Loucy (cell line): Measurements from ENCODE around the gene APOO.

Source experiments
- H2AFZ ChIP-seq: fragments of 200-600 bp; sonication (generic); 2 replicates; pipeline ENCODE4 v1.6.0; 2016; ENCODE audit warnings: antibody characterized with exemption, mild to moderate bottlenecking, low read length, moderate library complexity
- H3F3A ChIP-seq: fragments of 200-600 bp; 2 replicates; pipeline ENCODE4 v1.6.0; 2016; ENCODE audit warnings: antibody characterized with exemption, low read depth, mild to moderate bottlenecking
- H3K27me3 ChIP-seq: fragments of 200-600 bp; sonication (generic); 2 replicates; pipeline ENCODE4 v1.6.1; 2014; ENCODE audit warnings: low read length, mild to moderate bottlenecking; ENCODE audit not compliant: insufficient read depth, poor library complexity, severe bottlenecking
- H3K36me3 ChIP-seq: fragments of 200-600 bp; sonication (generic); 2 replicates; pipeline ENCODE4 v1.6.1; 2016; ENCODE audit warnings: low read length; ENCODE audit not compliant: insufficient read depth
- H3K4me1 ChIP-seq: fragments of 200-600 bp; sonication (generic); 2 replicates; pipeline ENCODE4 v1.5.1; 2014; ENCODE audit warnings: low read length, mild to moderate bottlenecking; ENCODE audit not compliant: insufficient read depth, poor library complexity, severe bottlenecking
- H3K4me2 ChIP-seq: fragments of 200-600 bp; sonication (generic); 2 replicates; pipeline ENCODE4 v1.6.0; 2014; ENCODE audit warnings: antibody characterized with exemption, low read length, low read depth, mild to moderate bottlenecking; ENCODE audit not compliant: poor library complexity, severe bottlenecking
- H3K4me3 ChIP-seq: fragments of 200-600 bp; sonication (generic); 2 replicates; pipeline ENCODE4 v1.5.1; 2014; ENCODE audit warnings: low read length, mild to moderate bottlenecking, mixed read lengths; ENCODE audit not compliant: poor library complexity, severe bottlenecking
- H3K79me2 ChIP-seq: fragments of 200-600 bp; sonication (generic); 2 replicates; pipeline ENCODE4 v1.6.1; 2014; ENCODE audit warnings: low read length; ENCODE audit not compliant: insufficient read depth
- H3K9ac ChIP-seq: fragments of 200-600 bp; sonication (generic); 2 replicates; pipeline ENCODE4 v1.6.0; 2014; ENCODE audit warnings: mild to moderate bottlenecking, low read depth, low read length, moderate library complexity; ENCODE audit not compliant: poor library complexity, severe bottlenecking
- H3K9me2 ChIP-seq: fragments of 200-600 bp; sonication (generic); replicated peaks from 2 replicates; pipeline ENCODE4 v1.6.1; 2016; ENCODE audit warnings: low read depth, low read length, mixed read lengths
- H3K9me3 ChIP-seq: fragments of 200-600 bp; sonication (generic); 2 replicates; pipeline ENCODE4 v1.6.1; 2014; ENCODE audit warnings: mild to moderate bottlenecking, antibody characterized with exemption, low read length, low read depth; ENCODE audit not compliant: insufficient read depth
- H4K20me1 ChIP-seq: fragments of 200-600 bp; sonication (generic); 2 replicates; pipeline ENCODE4 v1.6.0; 2014; ENCODE audit warnings: antibody characterized with exemption, low read length, mild to moderate bottlenecking; ENCODE audit not compliant: insufficient read depth, poor library complexity, severe bottlenecking
- EZH2phosphoT487 ChIP-seq: fragments of 200-600 bp; IDR thresholded peaks from 2 replicates; pipeline ENCODE4 v1.6.1; 2018; ENCODE audit warnings: antibody characterized with exemption, mild to moderate bottlenecking, moderate library complexity, borderline replicate concordance
- TF ChIP-seq, protein P1 (sequence below): fragments of 200-600 bp; sonication (generic); conservative IDR thresholded peaks from 2 replicates; pipeline ENCODE4 v1.5.1; 2014; ENCODE audit warnings: mild to moderate bottlenecking, antibody characterized with exemption, low read length

APOO gene

DNA sequence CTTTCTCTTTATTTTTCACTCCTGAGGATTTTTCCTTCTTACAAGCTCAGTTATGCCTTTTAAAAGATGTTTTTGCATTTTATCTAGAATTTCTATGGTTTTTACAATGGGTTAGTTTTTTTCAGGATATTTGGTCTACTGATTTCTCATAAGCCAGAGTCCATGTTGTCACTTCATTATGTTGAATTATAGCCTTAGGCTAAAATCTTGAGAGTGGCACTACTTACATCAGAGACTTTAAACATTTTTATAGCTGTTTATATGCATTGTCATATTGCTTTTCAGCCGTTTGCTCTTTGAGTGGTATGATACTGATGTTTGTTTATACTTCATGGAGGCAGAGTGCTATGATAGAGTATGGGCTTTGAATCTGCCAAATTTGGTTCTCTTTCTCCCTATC lies 36.5 kb upstream of the APOO start:
- no peak for TF ChIP-seq EZH2phosphoT487
- TF ChIP-seq, protein P1, sequence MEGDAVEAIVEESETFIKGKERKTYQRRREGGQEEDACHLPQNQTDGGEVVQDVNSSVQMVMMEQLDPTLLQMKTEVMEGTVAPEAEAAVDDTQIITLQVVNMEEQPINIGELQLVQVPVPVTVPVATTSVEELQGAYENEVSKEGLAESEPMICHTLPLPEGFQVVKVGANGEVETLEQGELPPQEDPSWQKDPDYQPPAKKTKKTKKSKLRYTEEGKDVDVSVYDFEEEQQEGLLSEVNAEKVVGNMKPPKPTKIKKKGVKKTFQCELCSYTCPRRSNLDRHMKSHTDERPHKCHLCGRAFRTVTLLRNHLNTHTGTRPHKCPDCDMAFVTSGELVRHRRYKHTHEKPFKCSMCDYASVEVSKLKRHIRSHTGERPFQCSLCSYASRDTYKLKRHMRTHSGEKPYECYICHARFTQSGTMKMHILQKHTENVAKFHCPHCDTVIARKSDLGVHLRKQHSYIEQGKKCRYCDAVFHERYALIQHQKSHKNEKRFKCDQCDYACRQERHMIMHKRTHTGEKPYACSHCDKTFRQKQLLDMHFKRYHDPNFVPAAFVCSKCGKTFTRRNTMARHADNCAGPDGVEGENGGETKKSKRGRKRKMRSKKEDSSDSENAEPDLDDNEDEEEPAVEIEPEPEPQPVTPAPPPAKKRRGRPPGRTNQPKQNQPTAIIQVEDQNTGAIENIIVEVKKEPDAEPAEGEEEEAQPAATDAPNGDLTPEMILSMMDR, result no peak
- Histone ChIP-seq H3K4me2 (no peak overlapping the region), H2AFZ (no peak overlapping the region), H3K4me3 (no peak overlapping the region), H3K9ac (no peak overlapping the region), H4K20me1 (no peaks in the 10 kb centered on the region), H3K36me3 (no peaks in the 10 kb centered on the region), H3K9me2 (no peaks in the 10 kb centered on the region), H3F3A (no peaks in the 10 kb centered on the region), H3K9me3 (no peaks in the 10 kb centered on the region), H3K4me1 (no peaks in the 10 kb centered on the region), H3K79me2 (no peaks in the 10 kb centered on the region), H3K27me3 (no peaks in the 10 kb centered on the region)

DNA sequence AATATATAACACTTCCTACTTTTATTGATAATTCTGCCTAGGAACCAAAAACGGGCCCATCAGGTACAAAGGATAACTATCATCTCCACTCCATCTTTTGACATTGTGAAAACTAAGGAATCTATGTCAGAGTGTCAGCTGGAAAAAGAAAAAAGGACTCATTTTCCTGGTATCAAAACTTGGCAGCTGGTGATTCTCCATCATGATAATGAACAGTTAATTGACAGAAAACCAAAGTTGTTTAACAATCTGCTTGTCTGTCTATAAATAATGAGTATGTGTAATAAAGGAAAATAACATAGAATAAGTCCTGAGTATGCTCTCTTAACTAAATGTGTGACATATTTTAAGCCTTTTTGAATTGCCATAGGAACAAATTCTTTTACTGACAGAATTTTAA lies 31.5 kb upstream of the APOO start:
- no peak overlapping the region for H2AFZ ChIP-seq
- no peak overlapping the region for H3K4me2 ChIP-seq
- no peaks in the 10 kb centered on the region for H3K9me3 ChIP-seq
- no peaks in the 10 kb centered on the region for H3F3A ChIP-seq
- no peak overlapping the region for H3K9ac ChIP-seq
- no peaks in the 10 kb centered on the region for H3K79me2 ChIP-seq
- no peaks in the 10 kb centered on the region for H3K4me1 ChIP-seq
- H4K20me1 ChIP-seq, result no peaks in the 10 kb centered on the region
- H3K27me3 ChIP-seq, result no peaks in the 10 kb centered on the region
- H3K4me3 ChIP-seq, result no peak overlapping the region
- no peaks in the 10 kb centered on the region for H3K9me2 ChIP-seq
- no peak for TF ChIP-seq EZH2phosphoT487
- no peaks in the 10 kb centered on the region for H3K36me3 ChIP-seq

DNA sequence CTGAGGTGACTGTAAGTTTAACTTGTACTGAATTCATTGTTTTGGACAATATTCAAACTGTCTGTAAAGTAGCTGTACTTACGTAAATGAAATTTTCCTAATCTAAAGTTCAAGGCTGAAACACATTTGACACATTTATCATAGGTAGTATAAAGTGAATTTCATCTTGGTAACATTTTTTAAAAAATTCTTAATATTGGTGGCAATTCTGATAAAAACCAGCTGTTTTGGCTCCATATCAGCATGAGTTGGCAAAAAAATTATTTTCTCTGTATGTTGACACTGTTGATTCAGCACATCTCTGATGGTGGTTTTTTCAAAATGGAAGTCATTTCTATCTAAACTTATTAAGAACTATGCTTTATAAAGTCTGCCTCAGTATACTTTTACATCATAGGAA lies 31.0 kb upstream of the APOO start:
- H3K4me2 ChIP-seq, result no peak overlapping the region
- no peaks in the 10 kb centered on the region for H3K9me3 ChIP-seq
- H3K27me3 ChIP-seq, result no peaks in the 10 kb centered on the region
- H3K4me3 ChIP-seq, result no peak overlapping the region
- H3K9me2 ChIP-seq, result no peaks in the 10 kb centered on the region
- no peaks in the 10 kb centered on the region for H3F3A ChIP-seq
- no peak overlapping the region for H3K9ac ChIP-seq
- no peaks in the 10 kb centered on the region for H3K79me2 ChIP-seq
- H3K36me3 ChIP-seq, result no peaks in the 10 kb centered on the region
- no peaks in the 10 kb centered on the region for H4K20me1 ChIP-seq
- H3K4me1 ChIP-seq, result no peaks in the 10 kb centered on the region
- TF ChIP-seq EZH2phosphoT487, result no peak
- TF ChIP-seq, protein P1, result no peak
- H2AFZ ChIP-seq, result no peak overlapping the region

DNA sequence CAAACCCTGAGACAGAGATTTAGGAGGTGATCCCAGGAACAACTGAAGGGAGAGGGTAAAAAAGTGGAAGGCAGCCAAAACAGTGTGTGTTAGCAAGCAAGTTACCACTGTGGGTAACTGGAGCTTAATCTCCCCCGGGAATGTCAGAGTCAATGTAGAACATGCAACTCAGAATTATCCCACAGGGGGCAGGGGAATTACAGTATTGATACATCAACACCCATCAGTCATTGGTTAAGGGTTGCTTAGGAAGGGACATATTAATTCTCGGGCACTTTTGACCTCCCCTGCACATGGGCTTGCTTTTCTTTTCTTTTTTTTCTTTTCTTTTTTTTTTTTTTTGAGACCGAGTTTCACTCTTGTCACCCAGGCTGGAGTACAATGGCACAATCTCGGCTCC lies 29.4 kb upstream of the APOO start:
- H4K20me1 ChIP-seq, result no peaks in the 10 kb centered on the region
- no peaks in the 10 kb centered on the region for H3K27me3 ChIP-seq
- no peak for TF ChIP-seq EZH2phosphoT487
- TF ChIP-seq, protein P1, result no peak
- H3K79me2 ChIP-seq, result no peaks in the 10 kb centered on the region
- no peaks in the 10 kb centered on the region for H3K9me3 ChIP-seq
- no peak overlapping the region for H3K9ac ChIP-seq
- H3K9me2 ChIP-seq, result no peaks in the 10 kb centered on the region
- no peaks in the 10 kb centered on the region for H3F3A ChIP-seq
- H3K4me1 ChIP-seq, result no peaks in the 10 kb centered on the region
- no peaks in the 10 kb centered on the region for H3K36me3 ChIP-seq
- no peak overlapping the region for H2AFZ ChIP-seq
- H3K4me3 ChIP-seq, result no peak overlapping the region
- H3K4me2 ChIP-seq, result no peak overlapping the region
